Measurements from ENCODE around the gene GRAMD1B.

- TF ChIP-seq, protein P1, sequence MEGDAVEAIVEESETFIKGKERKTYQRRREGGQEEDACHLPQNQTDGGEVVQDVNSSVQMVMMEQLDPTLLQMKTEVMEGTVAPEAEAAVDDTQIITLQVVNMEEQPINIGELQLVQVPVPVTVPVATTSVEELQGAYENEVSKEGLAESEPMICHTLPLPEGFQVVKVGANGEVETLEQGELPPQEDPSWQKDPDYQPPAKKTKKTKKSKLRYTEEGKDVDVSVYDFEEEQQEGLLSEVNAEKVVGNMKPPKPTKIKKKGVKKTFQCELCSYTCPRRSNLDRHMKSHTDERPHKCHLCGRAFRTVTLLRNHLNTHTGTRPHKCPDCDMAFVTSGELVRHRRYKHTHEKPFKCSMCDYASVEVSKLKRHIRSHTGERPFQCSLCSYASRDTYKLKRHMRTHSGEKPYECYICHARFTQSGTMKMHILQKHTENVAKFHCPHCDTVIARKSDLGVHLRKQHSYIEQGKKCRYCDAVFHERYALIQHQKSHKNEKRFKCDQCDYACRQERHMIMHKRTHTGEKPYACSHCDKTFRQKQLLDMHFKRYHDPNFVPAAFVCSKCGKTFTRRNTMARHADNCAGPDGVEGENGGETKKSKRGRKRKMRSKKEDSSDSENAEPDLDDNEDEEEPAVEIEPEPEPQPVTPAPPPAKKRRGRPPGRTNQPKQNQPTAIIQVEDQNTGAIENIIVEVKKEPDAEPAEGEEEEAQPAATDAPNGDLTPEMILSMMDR (IDR thresholded peaks at IDR 0.05), result no peak
- TF ChIP-seq POLR2A (IDR thresholded peaks at IDR 0.05), result no peak
Measured at GRCh38 chr11:123519797-123520193, 89.7 kb downstream of the GRAMD1B start.
